Measurements from ENCODE around the gene ALDH3B2. TPM values are rescaled to one million over a fixed set of nuclear protein-coding genes. Genes with fewer than 3 reads are reported as not detected.

Gene ALDH3B2
- total RNA-seq, 1 donor from 2014 or later = 0.67 TPM

GRCh38 chr11:67642173-67643120 lies 32.0 kb downstream of the ALDH3B2 start:
- Mint-ChIP-seq H3K4me3 (ENCODE audit: low read depth) (no peak overlapping the region), H3K27ac (no peak overlapping the region), H3K27me3 (peaks cover 4% of the 10 kb centered on the region), H3K9me3 (ENCODE audit: low read depth) (no peaks in the 10 kb centered on the region), H3K4me1 (ENCODE audit: low read depth) (no peaks in the 10 kb centered on the region), H3K36me3 (ENCODE audit: insufficient read depth) (no peaks in the 10 kb centered on the region)
- TF ChIP-seq CTCF (IDR thresholded peaks at IDR 0.05; ENCODE audit: unreplicated experiment) = no peak
- DNase-seq (ENCODE audit: low spot score, unreplicated experiment) = no peak

GRCh38 chr11:67641338-67642172 lies 32.9 kb downstream of the ALDH3B2 start:
- no peak for TF ChIP-seq CTCF (IDR thresholded peaks at IDR 0.05; ENCODE audit: unreplicated experiment)
- H3K27ac Mint-ChIP-seq = no peak overlapping the region
- H3K36me3 Mint-ChIP-seq (ENCODE audit: insufficient read depth) = no peaks in the 10 kb centered on the region
- no peak overlapping the region for H3K4me3 Mint-ChIP-seq (ENCODE audit: low read depth)
- no peaks in the 10 kb centered on the region for H3K9me3 Mint-ChIP-seq (ENCODE audit: low read depth)
- no peaks in the 10 kb centered on the region for H3K4me1 Mint-ChIP-seq (ENCODE audit: low read depth)
- no peak for DNase-seq (ENCODE audit: low spot score, unreplicated experiment)
- peaks cover 4% of the 10 kb centered on the region for H3K27me3 Mint-ChIP-seq

- no peaks in the 10 kb centered on the region for H3K36me3 Mint-ChIP-seq (ENCODE audit: insufficient read depth)
- DNase-seq (ENCODE audit: low spot score, unreplicated experiment) = no peak
- H3K4me1 Mint-ChIP-seq (ENCODE audit: low read depth) = no peaks in the 10 kb centered on the region
- no peak overlapping the region for H3K4me3 Mint-ChIP-seq (ENCODE audit: low read depth)
- TF ChIP-seq CTCF (IDR thresholded peaks at IDR 0.05; ENCODE audit: unreplicated experiment) = no peak
- H3K27ac Mint-ChIP-seq = no peak overlapping the region
- peaks cover 4% of the 10 kb centered on the region for H3K27me3 Mint-ChIP-seq
- H3K9me3 Mint-ChIP-seq (ENCODE audit: low read depth) = no peaks in the 10 kb centered on the region
Observed at GRCh38 chr11:67640758-67641337, 33.6 kb downstream of the ALDH3B2 start.

- Mint-ChIP-seq H3K4me1 (ENCODE audit: low read depth) (no peaks in the 10 kb centered on the region), H3K4me3 (ENCODE audit: low read depth) (no peak overlapping the region), H3K27me3 (peaks cover 4% of the 10 kb centered on the region), H3K9me3 (ENCODE audit: low read depth) (no peaks in the 10 kb centered on the region), H3K36me3 (ENCODE audit: insufficient read depth) (no peaks in the 10 kb centered on the region), H3K27ac (no peak overlapping the region)
- peak; percentile 71 for TF ChIP-seq CTCF (IDR thresholded peaks at IDR 0.05; ENCODE audit: unreplicated experiment)
- no peak for DNase-seq (ENCODE audit: low spot score, unreplicated experiment)
Observed at GRCh38 chr11:67640021-67640757, 34.2 kb downstream of the ALDH3B2 start.

All from progenitor cell of endocrine pancreas (in vitro differentiated cells).